ENCODE data around the gene ANO3.

- TF ChIP-seq POLR2AphosphoS5 (IDR thresholded peaks at IDR 0.05; ENCODE audit: low read depth, low read length) (no peak), TAF1 (IDR thresholded peaks at IDR 0.05; ENCODE audit: borderline replicate concordance, low read depth, low read length) (no peak), POLR2A (IDR thresholded peaks at IDR 0.05; ENCODE audit: low read depth, low read length) (no peak)
Observed at GRCh38 chr11:26569646-26570045, 237.7 kb downstream of the ANO3 start.

Measured in GM12892 (cell line).